Fibroblast of skin of right quadriceps (primary cell): ENCODE results near the gene VWA1.
"Not testable (repeated sequence)": the region's sequence is repeated elsewhere in the genome, so short reads cannot be mapped to it uniquely, and the experiment has no call there.

Experiments
- DNase-seq: peaks from one replicate; pipeline ENCODE4 v3.0.0-alpha.2; 2013

VWA1 gene

DNA sequence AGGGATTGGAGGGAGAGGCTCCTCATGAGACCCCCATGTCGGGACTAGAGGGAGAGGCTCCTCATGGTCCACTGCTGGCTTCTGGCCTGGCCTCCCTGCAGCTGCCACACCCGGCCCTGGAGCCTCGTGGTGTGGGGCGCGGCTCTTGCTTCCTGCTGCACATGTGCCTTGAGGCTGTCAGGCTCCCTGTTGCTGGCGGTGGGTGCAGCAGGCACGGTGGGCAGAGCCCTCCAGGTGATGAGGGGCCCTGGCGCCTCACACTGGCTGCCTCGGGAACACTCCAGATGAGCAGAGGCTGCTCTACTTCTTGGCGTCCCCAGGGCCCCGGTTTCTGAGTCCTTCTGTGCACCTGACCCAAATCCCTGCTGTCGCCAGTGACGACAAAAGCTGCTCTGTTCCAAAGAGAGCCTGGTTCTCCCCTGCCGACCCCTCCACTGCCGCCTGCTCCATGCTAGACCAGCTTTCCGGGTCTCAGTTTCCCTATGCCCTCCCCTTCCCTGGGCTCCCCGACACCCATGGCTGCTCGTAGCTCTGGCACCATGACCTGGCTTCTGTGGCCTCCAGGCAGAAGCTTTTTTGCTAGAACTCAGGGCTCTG is 26.3 kb downstream of the VWA1 start:
- no peak for DNase-seq

DNA sequence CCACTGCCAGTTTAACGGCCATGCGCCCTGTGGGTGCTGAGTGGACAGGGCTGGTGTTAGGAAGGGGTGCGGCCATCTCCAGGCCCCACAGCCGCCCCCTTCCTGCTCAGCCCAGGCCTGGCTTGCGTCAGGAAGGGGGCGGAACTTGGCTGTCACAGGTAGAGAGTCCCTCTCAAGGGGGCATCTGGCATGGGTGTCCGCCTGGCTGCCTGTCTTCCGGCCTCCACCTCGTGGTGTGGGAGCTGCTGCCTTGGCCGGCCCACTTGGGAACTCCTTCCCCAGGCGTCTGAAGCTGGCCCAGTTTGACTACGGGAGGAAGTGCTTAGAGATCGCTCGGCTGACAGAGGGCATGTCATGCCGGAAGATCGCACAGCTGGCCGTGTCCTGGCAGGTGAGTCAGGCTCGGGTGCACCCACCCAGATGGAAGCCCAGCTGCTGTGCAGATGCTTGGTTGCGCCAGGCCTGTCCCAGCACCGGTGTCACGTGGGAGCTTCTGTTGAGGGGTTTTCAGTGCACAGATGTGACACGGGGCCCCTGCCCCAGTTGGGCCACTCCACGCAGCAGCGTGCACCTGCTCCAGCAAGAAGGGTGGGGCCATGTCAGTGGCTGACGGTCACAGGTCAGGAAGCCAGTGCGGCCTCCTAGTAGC is 27.0 kb downstream of the VWA1 start:
- no peak for DNase-seq

DNA sequence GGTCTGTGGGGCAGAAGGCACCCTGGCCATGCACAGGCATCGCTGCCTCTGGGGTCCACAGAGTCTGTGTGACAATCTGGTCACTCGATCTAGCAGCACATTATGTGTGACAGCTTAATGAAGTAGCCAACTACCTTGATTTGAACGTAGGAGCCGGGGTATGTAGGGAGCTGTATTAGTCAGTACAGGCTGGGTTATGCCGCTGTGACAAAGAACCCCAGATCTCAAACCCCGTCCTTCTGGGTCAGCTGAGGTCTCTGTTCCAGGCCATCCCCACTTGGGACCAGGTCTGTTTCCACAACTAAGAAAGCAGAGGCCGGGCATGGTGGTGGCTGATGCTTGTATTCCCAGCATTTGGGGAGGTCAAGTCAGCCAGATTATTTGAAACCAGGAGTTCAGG is 27.8 kb downstream of the VWA1 start:
- DNase-seq, result no peak

DNA sequence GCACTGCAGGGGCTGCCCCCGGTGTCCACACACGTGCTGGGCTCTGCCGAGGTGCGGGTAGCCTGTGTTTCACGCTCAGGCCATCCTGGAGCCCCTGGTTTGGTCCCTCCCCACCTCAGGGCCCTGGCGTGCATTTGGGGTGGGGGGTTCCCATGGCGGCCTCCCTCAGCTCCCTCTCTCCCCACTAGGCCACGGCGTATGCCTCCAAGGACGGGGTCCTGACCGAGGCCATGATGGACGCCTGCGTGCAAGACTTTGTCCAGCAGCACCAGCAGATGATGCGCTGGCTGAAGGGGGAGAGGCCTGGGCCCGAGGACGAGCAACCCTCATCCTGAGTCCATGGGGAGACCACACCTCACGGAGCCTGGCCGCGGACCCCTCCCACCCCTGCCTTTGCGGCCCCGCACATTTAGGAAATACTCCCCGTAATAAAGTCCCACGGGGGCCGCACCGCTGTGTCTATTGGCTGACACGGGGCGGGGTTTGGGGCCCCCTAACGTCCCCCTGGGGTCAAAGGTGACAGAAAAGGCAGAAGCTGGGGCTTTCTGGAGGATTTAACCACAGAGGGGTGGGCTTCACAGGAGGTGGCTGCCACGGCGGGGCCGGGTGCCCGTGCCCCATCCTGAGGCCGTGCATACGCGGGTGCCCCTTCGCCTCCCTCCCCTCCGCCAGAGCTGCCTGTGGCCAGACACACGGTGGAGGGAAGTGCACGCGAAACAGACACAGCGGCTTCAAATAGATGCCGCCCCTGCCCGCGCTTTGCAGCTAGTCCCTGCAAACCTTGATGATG is 32.9 kb downstream of the VWA1 start:
- DNase-seq, result not testable (repeated sequence)

DNA sequence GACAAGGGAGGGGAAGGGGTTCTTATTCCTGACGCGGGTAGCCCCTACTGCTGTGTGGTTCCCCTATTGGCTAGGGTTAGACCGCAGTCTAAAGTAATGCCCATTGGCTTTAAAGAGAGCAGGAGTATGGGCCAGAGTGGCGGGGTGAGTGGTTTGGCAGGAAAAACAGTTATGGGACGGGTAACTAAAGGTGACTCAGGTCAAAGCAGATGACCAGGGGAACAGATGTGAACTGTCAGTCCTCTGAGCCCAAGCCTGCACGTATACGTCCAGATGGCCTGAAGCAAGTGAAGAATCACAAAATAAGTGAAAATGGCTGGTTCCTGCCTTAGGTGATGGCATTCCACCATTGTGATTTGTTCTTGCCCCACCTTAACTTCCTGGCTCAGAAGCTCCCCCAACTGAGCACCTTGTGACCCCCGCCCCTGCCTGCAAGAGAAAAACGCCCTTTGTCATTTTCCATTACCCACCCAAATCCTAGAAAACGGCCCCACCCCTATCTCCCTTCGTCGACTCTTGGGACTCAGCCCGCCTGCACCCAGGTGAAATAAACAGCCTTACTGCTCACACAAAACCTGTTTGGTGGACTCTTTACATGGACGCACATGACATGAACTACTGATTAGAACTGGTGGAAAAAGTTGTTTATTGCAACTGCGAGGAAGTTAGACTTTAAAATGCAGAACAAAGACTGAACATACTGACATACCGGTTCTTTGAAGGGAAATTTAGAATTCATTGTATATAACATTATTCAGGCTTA is 35.3 kb downstream of the VWA1 start:
- DNase-seq, result no peak

DNA sequence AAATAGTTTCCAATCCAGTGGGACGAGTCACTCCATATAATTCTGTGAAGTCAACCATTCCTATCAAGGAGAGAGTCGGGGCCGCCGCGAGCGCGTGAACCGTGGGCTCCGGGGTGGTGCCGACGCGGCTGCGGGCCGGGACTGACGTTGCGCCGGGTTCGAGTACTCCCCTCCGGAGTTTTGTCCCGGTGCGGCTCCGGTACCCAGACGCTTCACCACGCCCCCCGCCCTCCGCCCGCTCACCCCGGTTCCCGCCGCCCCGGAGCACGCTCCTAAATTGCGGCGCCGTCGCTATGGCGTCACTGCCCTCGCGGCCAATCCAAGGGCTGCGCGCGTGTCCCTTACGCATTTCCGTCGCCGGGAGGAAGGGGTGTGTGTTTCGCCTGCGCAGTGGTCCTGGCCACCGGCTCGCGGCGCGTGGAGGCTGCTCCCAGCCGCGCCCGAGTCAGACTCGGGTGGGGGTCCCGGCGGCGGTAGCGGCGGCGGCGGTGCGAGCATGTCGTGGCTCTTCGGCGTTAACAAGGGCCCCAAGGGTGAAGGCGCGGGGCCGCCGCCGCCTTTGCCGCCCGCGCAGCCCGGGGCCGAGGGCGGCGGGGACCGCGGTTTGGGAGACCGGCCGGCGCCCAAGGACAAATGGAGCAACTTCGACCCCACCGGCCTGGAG is 36.0 kb downstream of the VWA1 start, which contains the start of gene ATAD3B:
TSS of gene ATAD3B (plus strand) at position 377 of the 664 bp plus-strand sequence. CDS start at position 497, 120 bp downstream.
- peak; percentile 90 for DNase-seq

DNA sequence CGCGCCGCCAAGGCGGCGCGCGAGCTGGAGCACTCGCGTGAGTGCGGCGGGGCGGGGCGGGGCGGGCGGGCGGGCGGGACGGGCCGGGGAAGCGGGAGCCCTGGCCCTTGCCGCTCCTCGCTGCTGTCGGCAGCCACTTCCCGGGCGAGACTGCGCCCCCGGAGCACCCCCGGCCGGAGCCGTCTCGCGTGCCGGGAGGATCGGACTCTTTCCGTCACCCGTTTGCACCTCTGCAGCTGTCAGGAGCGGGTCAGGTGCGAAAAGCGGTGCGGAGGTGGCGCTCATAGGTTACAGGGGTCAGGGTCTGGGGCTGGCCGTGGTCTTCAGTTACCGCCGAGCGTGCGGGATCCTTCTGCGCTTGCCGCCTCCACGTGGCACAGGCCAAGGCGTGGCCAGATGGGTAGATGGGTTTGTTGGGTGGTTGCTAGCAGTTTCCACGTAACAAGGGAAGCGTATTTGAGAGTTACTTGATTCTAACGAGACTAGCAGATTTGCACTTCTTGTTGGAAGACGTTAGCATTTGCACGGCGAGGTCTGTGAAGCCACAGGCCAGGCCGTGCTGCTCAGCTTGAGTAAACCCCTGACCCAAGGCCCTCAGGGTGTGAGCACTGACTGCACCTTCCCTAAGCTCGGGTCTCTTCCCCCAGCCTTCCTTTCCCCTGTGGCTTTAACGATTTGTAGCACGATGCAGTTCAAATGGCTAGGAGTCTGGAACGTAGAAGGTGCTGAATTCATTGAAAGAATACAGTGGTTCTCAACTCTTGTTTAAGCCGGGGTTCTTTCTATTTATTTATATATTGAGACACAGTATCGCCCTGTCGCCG is 36.8 kb downstream of the VWA1 start:
- DNase-seq, result not testable (repeated sequence)

DNA sequence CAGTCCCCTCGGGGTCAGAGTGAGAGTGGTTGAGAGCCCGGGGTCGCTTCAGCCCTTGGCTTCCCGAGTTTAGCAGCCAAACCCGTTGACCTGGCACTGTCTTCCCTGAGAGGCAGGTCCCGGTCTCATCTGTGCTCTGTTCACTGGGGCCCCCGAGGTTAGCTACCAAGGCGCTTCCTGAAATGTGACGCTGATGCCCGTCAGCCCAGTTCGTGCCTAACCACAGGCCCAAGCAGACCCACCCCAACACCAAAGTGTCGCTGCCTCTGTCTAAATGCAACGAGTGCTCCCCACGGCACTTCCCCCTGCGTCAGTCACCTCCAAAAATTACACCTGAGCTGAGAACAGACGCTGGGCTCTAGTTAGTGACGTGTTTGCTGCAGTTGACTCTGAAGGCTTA is 40.5 kb downstream of the VWA1 start:
- not testable (repeated sequence) for DNase-seq

DNA sequence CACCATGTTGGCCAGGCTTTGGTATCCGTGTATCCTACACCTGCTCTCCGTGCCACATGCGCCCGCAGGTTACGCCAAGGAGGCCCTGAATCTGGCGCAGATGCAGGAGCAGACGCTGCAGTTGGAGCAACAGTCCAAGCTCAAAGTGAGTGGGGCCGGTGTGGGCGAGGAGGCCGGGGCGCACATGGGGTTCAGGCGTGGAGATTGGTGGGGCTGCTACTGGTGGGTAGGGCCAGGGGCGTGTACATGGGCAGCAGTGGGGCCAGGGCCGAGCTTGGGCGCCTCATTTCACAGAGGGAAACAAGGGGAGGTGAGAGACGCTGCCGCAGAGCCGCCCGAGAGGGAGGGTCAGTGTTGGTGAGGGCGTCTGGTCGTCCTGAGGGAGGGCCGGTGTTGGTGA is 41.7 kb downstream of the VWA1 start:
- DNase-seq, result no peak

DNA sequence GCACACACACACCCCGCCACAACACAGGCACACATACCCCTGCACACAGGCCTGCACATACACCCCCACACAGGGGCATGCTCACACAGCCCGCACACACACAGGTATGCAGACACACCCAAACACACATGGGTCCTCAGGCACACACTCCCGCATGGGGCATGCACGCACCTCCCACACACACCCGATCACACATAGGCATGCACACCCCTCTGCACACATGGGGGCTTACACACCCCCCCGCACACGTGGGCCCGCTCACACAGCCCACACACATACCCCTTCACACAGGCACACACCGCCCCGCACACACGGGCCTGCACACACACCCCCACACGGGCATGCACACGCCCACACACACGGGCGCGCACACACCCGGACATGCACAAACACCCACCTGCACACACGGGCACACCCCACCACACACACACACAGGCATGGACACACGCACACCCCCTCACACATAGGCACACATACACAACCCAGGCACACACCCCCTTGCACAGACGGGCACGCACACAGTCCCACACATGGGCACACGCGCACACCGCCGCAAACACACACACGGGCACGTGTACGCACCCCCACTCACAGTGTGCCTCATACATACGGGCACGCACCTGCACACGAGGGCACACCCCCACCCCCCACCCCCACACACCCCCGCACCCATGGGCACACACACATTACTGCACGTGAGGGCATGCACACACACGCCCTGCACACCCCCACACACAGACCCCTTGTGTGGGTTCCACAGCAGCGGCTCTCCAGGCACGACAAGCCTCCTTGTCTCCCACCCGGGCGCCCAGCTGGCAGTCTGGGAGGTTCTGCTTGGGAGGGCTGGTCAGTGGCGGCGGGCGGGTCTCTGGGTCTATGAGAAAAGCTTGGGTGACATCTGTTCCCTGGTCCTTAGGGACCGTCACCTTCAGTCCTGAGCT is 44.3 kb downstream of the VWA1 start:
- no peak for DNase-seq

DNA sequence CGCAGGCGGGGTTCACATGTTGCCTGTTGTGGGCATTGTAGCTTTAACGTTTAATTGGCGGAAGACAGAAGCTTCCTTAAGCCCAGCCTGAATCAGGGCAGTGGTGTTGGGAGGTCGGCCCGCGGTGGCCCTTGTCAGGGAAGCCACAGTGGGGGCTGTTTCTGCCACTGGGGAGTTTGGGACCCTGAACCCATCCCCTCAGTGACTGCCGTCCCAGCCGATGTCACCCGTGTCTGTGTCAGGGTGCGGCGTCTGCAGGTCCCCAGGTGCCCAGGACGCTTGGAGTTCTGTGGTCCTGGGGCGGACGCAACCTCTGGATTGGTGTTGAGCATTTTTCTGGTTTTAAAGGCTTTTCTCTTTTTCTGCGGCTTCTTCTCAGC is 45.0 kb downstream of the VWA1 start:
- DNase-seq, result not testable (repeated sequence)

DNA sequence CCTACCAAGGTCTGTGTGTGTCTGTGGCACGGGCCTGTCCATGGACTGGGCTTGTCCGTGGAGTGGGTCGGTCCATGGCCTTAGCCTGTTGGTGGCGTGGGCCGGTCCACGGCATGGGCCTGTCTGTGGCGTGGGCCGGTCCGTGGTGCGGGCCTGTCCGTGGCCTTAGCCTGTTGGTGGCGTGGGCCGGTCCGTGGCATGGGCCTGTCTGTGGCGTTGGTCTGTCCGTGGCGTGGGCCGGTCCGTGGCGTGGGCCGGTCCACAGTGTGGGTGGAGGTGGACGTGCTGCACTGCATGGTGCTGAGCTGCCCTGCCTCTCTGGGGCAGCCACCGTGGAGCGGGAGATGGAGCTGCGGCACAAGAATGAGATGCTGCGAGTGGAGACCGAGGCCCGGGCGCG is 46.3 kb downstream of the VWA1 start:
- DNase-seq, result not testable (repeated sequence)

DNA sequence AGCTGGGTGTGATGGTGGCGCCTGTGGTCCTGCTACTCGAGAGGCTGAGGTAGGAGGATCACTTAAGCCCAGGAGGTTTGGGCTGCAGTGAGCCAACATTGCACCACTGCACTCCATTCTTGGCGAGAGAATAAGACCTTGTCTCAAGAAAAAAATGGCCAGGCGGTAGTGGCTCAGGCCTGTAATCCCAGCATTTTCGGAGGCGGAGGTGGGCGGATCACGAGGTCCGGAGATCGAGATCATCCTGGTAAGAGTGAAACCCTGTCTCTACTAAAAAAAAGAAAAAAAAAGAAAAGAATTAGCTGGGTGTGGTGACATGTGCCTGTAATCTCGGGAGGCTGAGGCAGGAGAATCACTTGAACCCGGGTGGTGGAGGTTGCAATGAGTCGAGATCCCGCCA is 47.4 kb downstream of the VWA1 start:
- DNase-seq, result no peak

DNA sequence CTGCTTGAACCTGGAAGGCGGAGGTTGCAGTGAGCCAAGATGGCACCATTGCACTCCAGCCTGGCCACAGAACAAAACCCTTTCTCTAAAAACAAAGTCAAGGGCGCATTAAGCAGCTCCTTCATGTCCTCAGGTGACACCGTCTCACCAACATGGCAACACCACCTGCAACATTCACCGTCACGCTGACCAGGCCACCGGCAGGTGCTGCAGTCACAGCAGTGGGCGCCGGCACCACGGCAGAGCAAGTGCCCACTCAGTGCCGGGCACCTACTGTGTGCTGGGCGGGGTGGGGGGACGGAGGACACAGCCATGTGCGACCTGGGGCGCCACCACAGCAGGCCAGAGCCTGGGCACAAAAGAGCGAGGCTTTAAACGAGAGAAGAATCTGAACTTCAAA is 48.2 kb downstream of the VWA1 start:
- no peak for DNase-seq

DNA sequence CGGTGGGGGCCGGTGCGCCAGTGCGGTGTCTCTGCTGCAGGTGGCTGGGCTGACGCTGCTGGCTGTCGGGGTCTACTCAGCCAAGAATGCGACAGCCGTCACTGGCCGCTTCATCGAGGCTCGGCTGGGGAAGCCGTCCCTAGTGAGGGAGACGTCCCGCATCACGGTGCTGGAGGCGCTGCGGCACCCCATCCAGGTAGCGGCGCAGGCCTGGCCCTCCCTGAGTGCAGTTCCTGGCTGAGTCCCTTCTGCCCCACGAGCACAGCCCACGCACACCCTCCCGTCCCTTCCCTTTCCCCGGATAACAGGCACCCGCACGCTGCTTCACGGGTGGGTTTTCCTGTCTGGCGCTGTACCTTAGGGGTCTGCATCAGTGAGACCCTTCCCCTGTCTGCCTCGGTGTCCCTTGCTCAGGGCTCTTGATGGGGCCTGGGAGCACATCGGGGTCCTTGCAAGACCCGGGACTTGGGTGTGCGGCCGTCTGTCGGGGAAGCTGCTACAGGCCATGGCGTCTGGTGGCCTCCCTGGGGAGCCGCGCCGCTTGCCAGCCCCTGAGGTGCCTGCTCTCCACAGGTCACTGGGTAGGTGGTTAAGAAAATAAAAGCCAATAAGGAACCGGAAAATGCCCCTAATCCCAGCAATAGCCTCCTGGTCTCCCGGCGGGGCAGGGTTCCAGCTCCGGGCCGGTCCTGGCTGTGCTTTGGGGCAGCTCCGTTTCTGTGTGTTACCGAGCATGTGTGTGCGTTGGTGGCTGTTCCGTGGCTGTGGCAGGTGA is 49.7 kb downstream of the VWA1 start:
- DNase-seq, result not testable (repeated sequence)

DNA sequence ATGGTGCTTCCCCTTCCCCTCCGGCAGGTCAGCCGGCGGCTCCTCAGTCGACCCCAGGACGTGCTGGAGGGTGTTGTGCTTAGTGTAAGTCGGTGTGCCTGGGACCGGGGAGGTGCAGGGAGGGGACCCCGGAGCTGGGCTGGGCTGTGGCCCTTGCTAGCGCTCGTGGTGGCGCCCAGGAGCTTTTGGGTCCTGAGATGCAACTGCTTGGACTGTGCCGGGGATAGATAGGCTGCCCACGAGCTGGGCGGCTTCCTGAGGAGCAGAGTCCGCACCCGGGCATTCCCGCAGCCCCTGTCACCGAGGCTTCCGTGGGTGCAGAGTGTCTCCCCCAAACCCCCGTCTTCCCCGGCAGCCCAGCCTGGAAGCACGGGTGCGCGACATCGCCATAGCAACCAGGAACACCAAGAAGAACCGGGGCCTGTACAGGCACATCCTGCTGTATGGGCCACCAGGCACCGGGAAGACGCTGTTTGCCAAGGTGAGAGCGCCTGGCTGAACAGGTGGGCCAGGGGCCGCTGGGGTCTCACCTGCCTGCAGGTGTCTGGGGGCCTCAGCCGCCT is 50.3 kb downstream of the VWA1 start:
- DNase-seq, result not testable (repeated sequence)

DNA sequence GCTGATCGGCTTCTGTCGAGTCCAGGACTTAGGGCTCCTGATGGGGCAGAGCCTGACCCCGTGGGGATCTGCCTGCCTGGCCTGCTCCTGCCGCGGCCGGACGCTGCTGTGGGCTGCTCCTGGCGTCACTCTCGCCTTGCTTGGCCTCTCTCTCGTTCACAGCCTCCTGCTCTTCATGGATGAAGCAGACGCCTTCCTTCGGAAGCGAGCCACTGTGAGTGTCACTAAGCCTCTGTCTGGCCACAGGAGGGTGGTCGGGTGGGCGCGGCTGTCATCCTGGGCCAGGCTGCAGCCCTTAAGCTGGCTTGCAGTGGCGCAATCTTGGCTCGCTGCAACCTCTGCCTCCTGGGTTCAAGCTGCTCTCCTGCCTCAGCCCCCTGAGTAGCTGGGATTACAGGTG is 52.2 kb downstream of the VWA1 start:
- DNase-seq, result no peak

DNA sequence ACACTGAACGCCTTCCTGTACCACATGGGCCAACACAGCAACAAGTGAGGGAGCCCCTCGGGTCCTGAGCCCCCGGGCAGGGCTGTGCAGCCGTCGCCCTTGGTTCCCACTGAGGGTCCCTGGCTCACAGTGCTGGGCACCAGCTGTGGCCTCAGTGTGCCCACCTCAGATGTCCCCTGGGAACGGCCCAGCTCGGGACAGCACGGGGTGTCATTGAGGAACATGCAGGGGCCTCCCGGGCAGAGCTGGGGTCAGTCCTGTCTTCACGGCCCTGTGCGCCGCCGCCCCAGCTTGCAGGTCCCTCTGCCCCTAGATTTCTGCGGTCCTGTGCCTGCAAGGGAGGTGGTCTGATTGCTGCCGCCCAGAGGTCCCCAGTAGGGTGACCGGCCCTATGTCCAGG is 53.7 kb downstream of the VWA1 start:
- no peak for DNase-seq

DNA sequence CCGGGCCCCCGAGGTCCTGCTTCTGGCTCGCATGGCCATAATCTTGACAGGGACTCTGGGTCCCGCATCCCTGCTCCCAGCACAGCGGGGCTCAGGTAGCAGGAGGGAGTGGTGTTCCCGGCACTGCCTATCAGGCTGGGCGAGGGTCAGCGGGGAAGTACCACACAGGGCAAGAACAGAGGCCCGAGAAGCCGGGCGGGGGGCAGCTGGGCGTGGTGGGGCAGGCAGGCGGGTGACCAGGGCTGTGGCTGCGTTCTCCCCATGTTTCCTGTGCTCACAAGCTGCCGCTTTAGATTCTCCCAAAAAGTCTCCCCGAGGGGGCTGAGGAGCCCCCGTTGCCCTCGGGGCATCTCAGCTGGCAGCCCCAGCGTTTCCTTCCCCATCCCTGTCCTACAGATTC is 54.4 kb downstream of the VWA1 start:
- DNase-seq, result no peak
